IMR-90 (cell line): Measurements from ENCODE around the gene PCDH11Y. TPM values are rescaled to one million over a fixed set of nuclear protein-coding genes. Genes with fewer than 3 reads are reported as not detected.
"Not testable (repeated sequence)": the region's sequence is repeated elsewhere in the genome, so short reads cannot be mapped to it uniquely, and the experiment has no call there.

Source experiments
- ATAC-seq: fragments of 200-7000 bp; cut with Tn5 transposase; 2 replicates; pipeline ENCODE4 v1.9.1; 2020; ENCODE audit warnings: low read depth, mild to moderate bottlenecking, moderate library complexity
- BruUV-seq: library from RNA; stranded (reverse); fragments of 400-500 nt; replicated peaks from 2 replicates; lab custom pipeline; 2021; lab: Mats Ljungman, UMichigan
- CTCF ChIA-PET: fragments of 300-600 bp; formaldehyde crosslinking; extraction: SDS; loops from one replicate; lab custom pipeline; 2021; ENCODE audit warnings: antibody characterized with exemption; lab: Yijun Ruan, JAX
- POLR2A ChIA-PET: fragments of 300-600 bp; sonication (Branson Sonifier 250); formaldehyde crosslinking; loops from one replicate; lab custom pipeline; 2022; ENCODE audit warnings: antibody characterized with exemption; ENCODE audit not compliant: unreplicated experiment; lab: Charles Lee
- DNase-seq: peaks from one replicate; pipeline ENCODE4 v3.0.0; 2013
- H2AFZ ChIP-seq: replicated peaks from 2 replicates; pipeline ENCODE3; 2013; ENCODE audit warnings: low read length, mild to moderate bottlenecking; ENCODE audit not compliant: poor library complexity
- H2AK5ac ChIP-seq: 2 replicates; pipeline ENCODE4 v1.6.1; 2013; ENCODE audit warnings: low read depth, low read length, inconsistent platforms
- H2AK9ac ChIP-seq: replicated peaks from 2 replicates; pipeline ENCODE3; 2013; ENCODE audit warnings: mild to moderate bottlenecking, low read depth, low read length, moderate library complexity; ENCODE audit not compliant: poor library complexity
- H2BK120ac ChIP-seq: 2 replicates; pipeline ENCODE4 v1.6.1; 2013; ENCODE audit warnings: low read depth, low read length, inconsistent platforms
- H2BK15ac ChIP-seq: 3 replicates; pipeline ENCODE4 v1.6.1; 2013; ENCODE audit warnings: low read depth, low read length, inconsistent platforms
- H2BK20ac ChIP-seq: 2 replicates; pipeline ENCODE4 v1.6.1; 2013; ENCODE audit warnings: low read depth, mild to moderate bottlenecking, inconsistent platforms, low read length, moderate library complexity
- H2BK5ac ChIP-seq: 2 replicates; pipeline ENCODE4 v1.6.1; 2013; ENCODE audit warnings: mild to moderate bottlenecking, low read depth, low read length, inconsistent platforms; ENCODE audit not compliant: poor library complexity, severe bottlenecking
- H3K14ac ChIP-seq: replicated peaks from 2 replicates; pipeline ENCODE4 v1.6.1; 2013; ENCODE audit warnings: low read depth, low read length, inconsistent platforms
- H3K18ac ChIP-seq: 2 replicates; pipeline ENCODE4 v1.6.1; 2013; ENCODE audit warnings: low read depth, low read length, control low read depth
- H3K23ac ChIP-seq: 2 replicates; pipeline ENCODE4 v1.6.1; 2013; ENCODE audit warnings: low read depth, low read length, inconsistent platforms
- H3K27ac ChIP-seq: 2 replicates; pipeline ENCODE4 v1.5.1; 2013; ENCODE audit warnings: mild to moderate bottlenecking, control low read depth, low read length; ENCODE audit not compliant: insufficient read depth
- H3K27me3 ChIP-seq: 2 replicates; pipeline ENCODE4 v1.6.1; 2013; ENCODE audit warnings: low read length; ENCODE audit not compliant: control insufficient read depth, insufficient read depth
- H3K36me3 ChIP-seq: 2 replicates; pipeline ENCODE4 v1.6.1; 2013; ENCODE audit warnings: low read length, mixed read lengths; ENCODE audit not compliant: control insufficient read depth, insufficient read depth
- H3K4ac ChIP-seq: 2 replicates; pipeline ENCODE4 v1.6.1; 2013; ENCODE audit warnings: low read depth, low read length, inconsistent platforms
- H3K4me1 ChIP-seq: 2 replicates; pipeline ENCODE4 v1.6.1; 2013; ENCODE audit warnings: low read length, mixed read lengths; ENCODE audit not compliant: control insufficient read depth, insufficient read depth
- H3K4me2 ChIP-seq: 2 replicates; pipeline ENCODE4 v1.6.1; 2013; ENCODE audit warnings: low read depth, mild to moderate bottlenecking, control low read depth, low read length, moderate library complexity
- H3K4me3 ChIP-seq: 2 replicates; pipeline ENCODE4 v1.5.1; 2013; ENCODE audit warnings: low read depth, mild to moderate bottlenecking, control low read depth, low read length, moderate library complexity; ENCODE audit not compliant: insufficient read depth
- H3K56ac ChIP-seq: 2 replicates; pipeline ENCODE4 v1.6.1; 2013; ENCODE audit warnings: low read length, inconsistent platforms; ENCODE audit not compliant: insufficient read depth; ENCODE audit errors: extremely low read depth
- H3K79me1 ChIP-seq, 2 experiments: 2 replicates each; pipeline ENCODE4 v1.6.1; 2013; ENCODE audit warnings: low read length in 2 of 2, inconsistent platforms in 1 of 2, low read depth in 1 of 2
- H3K9ac ChIP-seq: 2 replicates; pipeline ENCODE4 v1.6.1; 2013; ENCODE audit warnings: low read depth, low read length, control low read depth
- H3K9me1 ChIP-seq: 2 replicates; pipeline ENCODE4 v1.6.1; 2013; ENCODE audit warnings: low read length, inconsistent platforms; ENCODE audit not compliant: insufficient read depth
- H3K9me3 ChIP-seq: 2 replicates; pipeline ENCODE4 v1.6.1; 2013; ENCODE audit warnings: low read length; ENCODE audit not compliant: control insufficient read depth, insufficient read depth
- H4K20me1 ChIP-seq: 2 replicates; pipeline ENCODE4 v1.6.1; 2013; ENCODE audit warnings: low read length, inconsistent platforms; ENCODE audit not compliant: insufficient read depth
- H4K5ac ChIP-seq: 2 replicates; pipeline ENCODE4 v1.6.1; 2013; ENCODE audit warnings: mild to moderate bottlenecking, low read depth, low read length, control low read depth
- H4K8ac ChIP-seq, 2 experiments: 2 replicates each; pipeline ENCODE4 v1.6.1; 2013; ENCODE audit warnings: low read depth in 2 of 2, low read length in 2 of 2, control low read depth in 1 of 2, inconsistent platforms in 1 of 2
- H4K91ac ChIP-seq: 2 replicates; pipeline ENCODE4 v1.6.1; 2013; ENCODE audit warnings: low read depth, low read length, inconsistent platforms; ENCODE audit not compliant: insufficient read depth
- WGBS, 2 experiments: methylation state at CpG; one replicate each; pipeline versions ENCODE4 v1.1.5 to v1.1.7; 2013; ENCODE audit warnings: missing lambda C conversion rate in 2 of 2; ENCODE audit not compliant: insufficient read length in 1 of 2; ENCODE audit errors: extremely low coverage in 2 of 2; 5-methylcytosine and 5-hydroxymethylcytosine counted together
- dilution Hi-C: fragments of 300-500 bp; cut with HindIII; formaldehyde crosslinking; loops from one replicate; pipeline ENCODE4 v1.14.3; 2018; ENCODE audit warnings: low sequenced_read_pairs; ENCODE audit not compliant: unreplicated experiment
- in situ Hi-C: fragments of 300-500 bp; cut with MboI; formaldehyde crosslinking; loops from 3 replicates; pipeline ENCODE4 v1.14.3; 2019; ENCODE audit warnings: low sequenced_read_pairs, inconsistent platforms, mixed read lengths
- intact Hi-C: fragments of 100-400 bp; cut with micrococcal nuclease; formaldehyde crosslinking; loops from 2 replicates; pipeline ENCODE4 v1.10.0; 2022
- polyA plus RNA-seq, 3 experiments: library from polyadenylated mRNA; depleted of rRNA; stranded (reverse); fragments of >200 nt; gene quantifications; 2 replicates each; pipeline ENCODE4 v1.2.3, GENCODE V29; 2012; ENCODE audit warnings: low replicate concordance in 1 of 3
- total RNA-seq: library from RNA; depleted of rRNA; stranded (reverse); fragments of >200 nt; gene quantifications from 2 replicates; pipeline ENCODE4 v1.2.3, GENCODE V29; 2012

The PCDH11Y gene
- total and polyA plus RNA-seq, 2 of the 4 experiments (the other 2 are of a cell fraction) = not detected

GRCh38 chrY:5761403-5761802 lies 761.3 kb downstream of the PCDH11Y start:
- H4K5ac ChIP-seq, H2AFZ ChIP-seq, H3K4me2 ChIP-seq, H3K27me3 ChIP-seq, H2AK5ac ChIP-seq, H3K4me3 ChIP-seq, H3K23ac ChIP-seq, H3K4me1 ChIP-seq, H2BK15ac ChIP-seq, H3K4ac ChIP-seq, POLR2A ChIA-PET, H4K91ac ChIP-seq, H4K20me1 ChIP-seq, dilution Hi-C loops, H3K79me1 ChIP-seq, BruUV-seq, H3K18ac ChIP-seq, H3K14ac ChIP-seq, H2AK9ac ChIP-seq, H2BK20ac ChIP-seq, H3K27ac ChIP-seq, DNase-seq, H3K56ac ChIP-seq, ATAC-seq, H3K36me3 ChIP-seq, in situ Hi-C loops, H3K9me3 ChIP-seq, H2BK120ac ChIP-seq, H3K9ac ChIP-seq, H4K8ac ChIP-seq, H3K9me1 ChIP-seq, CTCF ChIA-PET, intact Hi-C loops, H2BK5ac ChIP-seq: not testable (repeated sequence)
- no CpG with 5 or more reads among the region's 3 CpGs for WGBS, 2 experiments
